ENCODE data around the gene MYO1G. TPM values are rescaled to one million over a fixed set of nuclear protein-coding genes. Genes with fewer than 3 reads are reported as not detected.

The MYO1G gene
- total RNA-seq, 2 experiments from 2014 or later: 572 to 576 TPM

DNA sequence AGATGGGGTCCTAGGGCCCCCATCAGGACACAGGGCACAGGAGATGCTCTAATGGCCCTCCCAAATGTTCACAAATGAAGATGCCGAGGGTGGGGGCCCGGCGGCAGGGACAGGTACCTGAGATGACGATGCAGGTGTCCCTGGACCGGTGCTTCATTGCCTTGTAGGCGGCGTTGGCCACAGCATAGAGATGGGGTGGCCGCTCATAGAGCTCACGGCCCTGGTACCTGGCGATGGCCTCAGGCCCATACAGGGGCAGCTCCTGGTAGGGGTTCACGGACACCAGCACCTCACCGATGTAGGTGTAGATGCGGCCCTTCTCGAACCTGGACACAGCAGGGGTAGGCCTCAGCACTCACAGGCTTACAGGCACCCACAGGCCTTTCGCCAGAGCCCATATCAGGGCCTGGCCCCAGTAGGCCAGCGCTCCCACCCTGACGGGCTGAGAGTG is 2.0 kb downstream of the MYO1G start:
- DNase-seq: no peak
- POLR2A ChIA-PET: interaction anchor here (0.8 to 26.2 kb wide), 13 partner anchors 5 to 370 kb away, joined by 3 to 517 read pairs (median 39); partner anchors contain the start of genes CCM2, H2AZ2, MYO1G and OGDH
- peak overlapping the region; percentile 99 for H3K4me3 Mint-ChIP-seq
- peak overlapping the region; percentile 96 for H3K27ac Mint-ChIP-seq
- H3K4me1 Mint-ChIP-seq: peaks cover 77% of the 10 kb centered on the region
- CTCF ChIA-PET: interaction anchor here (0.8 to 7.1 kb wide), 5 partner anchors 9 to 159 kb away, joined by 4 to 88 read pairs (median 4); partner anchors contain the start of gene CCM2
- peaks cover 77% of the 10 kb centered on the region for H3K36me3 Mint-ChIP-seq (ENCODE audit: low read depth)
- H3K27me3 Mint-ChIP-seq: no peaks in the 10 kb centered on the region
- no peaks in the 10 kb centered on the region for H3K9me3 Mint-ChIP-seq

DNA sequence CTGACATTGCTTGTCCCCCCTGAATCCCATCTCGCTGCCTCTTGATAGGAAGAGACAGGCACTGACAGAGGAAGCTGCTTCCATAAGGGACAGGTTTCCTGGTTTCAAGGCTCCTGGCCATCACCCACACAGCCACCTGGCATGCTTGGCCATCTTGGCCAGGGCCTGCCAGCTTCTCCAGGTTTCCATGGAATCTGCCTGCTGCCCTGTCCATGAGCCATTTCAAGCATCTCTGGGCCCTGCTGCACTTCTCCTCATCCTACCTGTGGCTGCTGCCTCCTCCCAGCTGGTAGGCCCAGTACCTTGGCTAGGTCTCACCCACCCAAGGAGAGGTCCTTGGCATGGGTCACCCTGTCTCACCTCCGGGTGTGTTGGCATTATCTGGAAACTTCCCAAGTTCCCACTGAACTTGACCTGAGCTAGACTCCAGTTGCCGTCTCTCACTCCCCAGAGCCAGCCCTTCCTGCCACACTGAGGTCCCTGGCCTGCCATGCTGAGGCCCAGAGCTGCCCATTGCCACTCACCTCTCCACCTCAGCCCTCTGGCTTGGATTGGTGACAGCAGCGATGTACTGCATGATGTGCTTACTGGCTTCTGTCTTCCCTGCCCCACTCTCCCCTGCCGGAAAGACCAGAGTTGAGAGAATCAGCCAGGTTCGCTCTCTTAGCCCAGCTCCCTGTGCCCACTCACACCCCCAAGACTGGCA is 2.6 kb downstream of the MYO1G start:
- Mint-ChIP-seq H3K4me1 (peaks cover 74% of the 10 kb centered on the region), H3K27ac (peak overlapping the region; percentile 96), H3K4me3 (peak overlapping the region; percentile 99), H3K9me3 (no peaks in the 10 kb centered on the region), H3K27me3 (no peaks in the 10 kb centered on the region), H3K36me3 (ENCODE audit: low read depth) (peaks cover 80% of the 10 kb centered on the region)
- ChIA-PET CTCF (interaction anchor here (0.8 to 7.1 kb wide), 5 partner anchors 10 to 160 kb away, joined by 4 to 88 read pairs (median 4); partner anchors contain the start of gene CCM2), POLR2A (interaction anchor here (0.8 to 26.2 kb wide), 12 partner anchors 6 to 369 kb away, joined by 3 to 517 read pairs (median 54); partner anchors contain the start of genes CCM2, H2AZ2, MYO1G and OGDH)
- no peak for DNase-seq

DNA sequence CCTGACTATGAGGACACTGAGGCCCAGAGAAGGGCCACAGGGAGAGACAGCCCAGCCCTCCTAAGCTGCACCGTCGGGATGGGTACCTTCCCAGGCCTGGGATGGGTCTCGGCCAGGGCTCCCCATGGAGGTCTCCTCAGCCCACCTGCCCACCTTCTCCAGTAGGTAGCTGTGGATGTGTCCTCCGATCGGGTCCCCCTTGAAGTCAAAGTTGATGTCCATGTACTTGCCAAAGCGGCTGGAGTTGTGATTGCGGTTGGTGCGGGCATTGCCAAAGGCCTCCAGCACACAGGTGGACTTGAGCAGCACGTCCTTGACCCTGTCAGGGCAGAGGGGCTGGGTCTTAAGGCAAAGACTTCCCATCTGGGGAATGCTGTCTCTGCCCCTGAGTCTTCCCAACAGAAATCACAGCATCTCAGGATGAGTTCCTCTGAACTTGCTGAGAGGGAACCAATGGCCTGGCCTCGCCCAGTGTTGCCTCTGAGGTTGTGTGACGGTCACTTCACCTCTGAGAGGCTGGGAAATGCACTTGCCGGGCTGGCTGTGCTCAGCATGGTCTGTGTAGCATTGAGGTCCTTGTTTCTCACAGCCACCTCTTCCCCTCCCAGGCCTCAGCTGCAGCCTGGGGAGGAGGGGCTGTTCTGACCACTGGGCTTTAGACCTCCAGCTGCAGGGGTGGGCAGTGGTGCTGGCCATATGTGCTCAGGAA is 3.3 kb downstream of the MYO1G start:
- H3K4me3 Mint-ChIP-seq: peak overlapping the region; percentile 99
- H3K27ac Mint-ChIP-seq: peak overlapping the region; percentile 96
- CTCF ChIA-PET: interaction anchor here (0.5 to 7.1 kb wide), 7 partner anchors 10 to 161 kb away, joined by 3 to 100 read pairs (median 5); partner anchors contain the start of gene CCM2
- H3K9me3 Mint-ChIP-seq: no peaks in the 10 kb centered on the region
- DNase-seq: no peak
- H3K4me1 Mint-ChIP-seq: peaks cover 67% of the 10 kb centered on the region
- peaks cover 86% of the 10 kb centered on the region for H3K36me3 Mint-ChIP-seq (ENCODE audit: low read depth)
- POLR2A ChIA-PET: interaction anchor here (1.1 to 26.2 kb wide), 13 partner anchors 5 to 159 kb away, joined by 3 to 517 read pairs (median 56); partner anchors contain the start of genes CCM2, H2AZ2, MYO1G and PURB
- H3K27me3 Mint-ChIP-seq: no peaks in the 10 kb centered on the region

DNA sequence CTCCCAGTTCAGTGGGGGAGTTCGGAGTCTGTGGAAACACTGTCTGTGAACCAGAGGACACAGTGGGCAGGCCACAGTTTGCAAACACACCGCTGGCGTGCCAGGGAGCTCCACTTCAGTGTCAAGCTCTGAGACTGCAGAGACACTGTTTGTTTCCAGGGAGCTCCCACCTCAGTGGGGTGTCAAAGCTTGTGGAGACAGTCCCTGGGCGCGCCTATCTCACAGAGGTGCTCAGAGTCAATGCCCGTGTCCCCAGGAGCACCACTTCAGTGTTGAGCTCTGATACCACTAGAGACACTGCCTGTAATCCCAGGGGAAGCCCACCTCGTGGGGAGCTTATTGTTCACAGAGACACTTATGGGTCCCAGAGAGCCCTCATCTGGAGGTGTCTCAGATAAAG is 4.3 kb downstream of the MYO1G start:
- Mint-ChIP-seq H3K4me1 (peaks cover 57% of the 10 kb centered on the region), H3K9me3 (no peaks in the 10 kb centered on the region), H3K36me3 (ENCODE audit: low read depth) (peaks cover 93% of the 10 kb centered on the region), H3K27me3 (no peaks in the 10 kb centered on the region), H3K4me3 (peak overlapping the region; percentile 43), H3K27ac (peak overlapping the region; percentile 73)
- CTCF ChIA-PET: interaction anchor here (0.8 to 7.1 kb wide), 13 partner anchors 9 to 162 kb away, joined by 3 to 100 read pairs (median 6); partner anchors contain the start of gene CCM2
- POLR2A ChIA-PET: interaction anchor here (0.8 to 26.2 kb wide), 17 partner anchors 4 to 160 kb away, joined by 3 to 517 read pairs (median 15); partner anchors contain the start of genes CCM2, MYO1G, PURB and TBRG4
- no peak for DNase-seq

DNA sequence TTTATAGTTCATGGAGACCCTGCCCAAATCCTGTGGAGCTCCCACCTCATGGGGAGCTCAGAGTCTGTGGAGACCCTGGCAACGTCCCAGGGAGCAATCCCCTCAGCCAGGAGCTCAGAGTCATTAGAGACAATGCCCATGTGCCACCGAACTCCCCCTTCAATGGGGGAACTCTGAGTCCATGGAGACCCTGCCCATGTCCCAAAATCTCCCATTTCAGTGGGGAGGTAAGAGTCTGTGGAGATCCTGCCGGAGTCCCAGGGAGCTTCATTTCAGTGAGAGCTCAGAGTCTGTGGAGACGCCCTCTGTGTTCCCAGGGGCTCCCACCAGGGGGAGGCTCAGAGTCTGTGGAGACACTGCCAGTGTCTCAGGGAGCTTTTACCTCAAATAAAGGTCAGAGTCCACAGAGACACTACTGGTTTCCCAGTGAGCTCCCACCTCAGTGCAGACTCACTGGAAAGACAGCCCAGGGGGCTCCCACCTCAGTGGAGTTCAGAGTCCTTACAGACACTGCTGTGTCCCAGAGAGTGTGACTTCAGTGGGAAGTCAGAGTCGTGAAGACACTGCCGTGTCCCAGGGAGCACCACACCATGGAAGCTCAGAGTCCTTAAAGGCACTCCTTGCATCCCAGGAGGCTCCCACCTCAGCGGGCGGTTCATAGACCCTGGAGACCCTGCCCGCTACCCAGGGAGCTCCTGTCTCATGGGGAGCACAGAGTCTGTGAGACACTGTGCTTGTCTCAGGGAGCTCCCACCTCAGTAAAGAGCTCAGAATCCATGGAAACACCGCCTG is 5.0 kb downstream of the MYO1G start:
- H3K4me3 Mint-ChIP-seq: peak overlapping the region; percentile 43
- H3K36me3 Mint-ChIP-seq (ENCODE audit: low read depth): peaks cover 95% of the 10 kb centered on the region
- H3K9me3 Mint-ChIP-seq: no peaks in the 10 kb centered on the region
- peak overlapping the region; percentile 44 for H3K27ac Mint-ChIP-seq
- peaks cover 55% of the 10 kb centered on the region for H3K4me1 Mint-ChIP-seq
- ChIA-PET CTCF (interaction anchor here (0.6 to 7.1 kb wide), 30 partner anchors 8 to 162 kb away, joined by 3 to 100 read pairs (median 5); partner anchors contain the start of genes CCM2 and TBRG4), POLR2A (interaction anchor here (0.7 to 26.2 kb wide), 22 partner anchors 4 to 161 kb away, joined by 3 to 517 read pairs (median 6); partner anchors contain the start of genes CCM2, MYO1G and TBRG4)
- peak; percentile 66 for DNase-seq
- no peaks in the 10 kb centered on the region for H3K27me3 Mint-ChIP-seq

DNA sequence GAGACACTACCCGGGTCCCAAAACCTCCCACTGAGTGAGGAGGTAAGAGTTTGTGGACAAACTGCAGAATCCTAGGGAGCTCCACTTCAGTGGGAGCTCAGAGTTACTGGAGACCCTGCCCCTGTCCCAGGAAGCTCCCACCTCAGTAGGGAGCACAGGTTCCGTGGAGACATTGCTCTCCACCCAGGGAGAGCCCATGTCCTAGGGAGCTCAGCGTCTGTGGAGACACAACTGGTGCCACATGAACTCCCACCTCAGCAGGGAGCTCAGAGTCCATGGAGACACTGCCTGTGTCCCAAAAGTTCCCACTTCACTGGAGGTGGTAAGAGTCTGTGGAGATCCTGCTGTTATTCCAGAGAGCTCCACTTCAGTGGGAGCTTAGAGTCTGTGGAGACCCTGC is 6.3 kb downstream of the MYO1G start:
- CTCF ChIA-PET: interaction anchor here (1.0 to 7.1 kb wide), 13 partner anchors 9 to 164 kb away, joined by 3 to 100 read pairs (median 9); partner anchors contain the start of genes CCM2 and TBRG4
- Mint-ChIP-seq H3K27me3 (no peaks in the 10 kb centered on the region), H3K36me3 (ENCODE audit: low read depth) (peaks cover 95% of the 10 kb centered on the region), H3K27ac (peak overlapping the region; percentile 52), H3K4me1 (peaks cover 60% of the 10 kb centered on the region), H3K4me3 (no peak overlapping the region), H3K9me3 (no peaks in the 10 kb centered on the region)
- DNase-seq: no peak
- POLR2A ChIA-PET: interaction anchor here (0.9 to 26.2 kb wide), 15 partner anchors 2 to 162 kb away, joined by 3 to 517 read pairs (median 10); partner anchors contain the start of genes CCM2, MYO1G and TBRG4

DNA sequence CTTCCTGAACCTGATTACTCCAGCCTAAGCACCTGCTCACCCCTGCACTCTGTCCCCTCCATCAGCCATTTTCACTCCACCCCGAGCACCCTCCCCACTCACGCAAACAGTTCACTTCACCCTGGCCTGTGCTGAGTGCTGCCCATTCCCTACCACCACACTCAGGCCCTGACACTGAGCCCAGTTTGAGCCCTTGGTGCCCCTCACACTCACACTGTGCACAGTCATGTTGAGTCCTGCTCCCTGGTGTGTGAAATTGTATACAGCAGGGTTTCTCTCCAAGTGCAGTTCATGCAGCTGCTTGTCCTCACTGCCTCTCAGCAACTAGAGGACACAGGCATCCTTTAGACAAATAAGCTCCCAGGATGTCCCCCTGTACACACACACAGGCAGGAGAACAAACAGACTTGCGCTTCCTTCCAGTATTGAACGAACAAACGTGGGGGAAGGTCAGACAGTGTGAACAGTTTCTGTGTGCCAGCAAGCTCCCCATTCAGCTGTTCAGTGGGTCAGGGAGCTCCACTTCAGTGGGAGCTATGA is 6.8 kb downstream of the MYO1G start:
- Mint-ChIP-seq H3K4me1 (peaks cover 60% of the 10 kb centered on the region), H3K4me3 (no peak overlapping the region), H3K9me3 (no peaks in the 10 kb centered on the region), H3K27ac (peak overlapping the region; percentile 52), H3K27me3 (no peaks in the 10 kb centered on the region), H3K36me3 (ENCODE audit: low read depth) (peaks cover 95% of the 10 kb centered on the region)
- ChIA-PET CTCF (interaction anchor here (0.6 to 7.1 kb wide), 10 partner anchors 8 to 164 kb away, joined by 3 to 100 read pairs (median 10); partner anchors contain the start of genes CCM2 and TBRG4), POLR2A (interaction anchor here (0.9 to 26.2 kb wide), 12 partner anchors 2 to 163 kb away, joined by 3 to 517 read pairs (median 40); partner anchors contain the start of genes CCM2, MYO1G and TBRG4)
- DNase-seq: no peak

DNA sequence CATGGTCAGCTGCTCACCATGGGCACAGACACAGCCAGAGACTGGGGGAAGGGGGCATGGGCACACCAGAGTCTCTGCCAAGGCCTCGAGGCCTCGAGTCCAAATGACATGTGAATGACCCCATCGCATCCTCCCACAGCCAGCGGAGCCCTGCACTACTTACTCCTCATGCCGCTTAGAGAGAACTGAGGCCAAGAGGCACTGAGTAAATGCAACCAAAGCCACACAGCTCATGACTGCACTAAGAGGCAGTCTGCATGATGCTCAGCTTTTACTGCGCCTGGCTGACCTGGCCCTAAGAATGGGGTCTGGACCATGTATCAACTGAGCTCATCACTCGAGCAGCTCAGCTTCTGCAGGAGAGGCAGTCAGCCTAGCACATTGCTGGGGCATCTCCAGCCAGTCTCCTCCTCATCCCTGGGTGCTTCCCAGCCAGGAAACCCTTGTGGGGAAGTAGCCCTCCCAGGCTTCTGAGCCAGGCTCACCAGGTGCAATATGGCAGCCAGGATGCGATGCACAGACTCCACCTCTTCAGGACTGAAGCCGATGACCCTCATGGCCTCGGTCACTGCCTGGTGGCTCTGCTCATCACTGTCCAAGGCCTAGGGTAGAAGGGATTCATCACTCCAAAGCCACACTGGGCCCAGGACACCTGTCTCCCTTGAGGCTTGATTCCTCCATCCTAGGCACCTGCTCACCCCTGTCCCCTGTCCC is 7.5 kb downstream of the MYO1G start:
- Mint-ChIP-seq H3K36me3 (ENCODE audit: low read depth) (peaks cover 94% of the 10 kb centered on the region), H3K4me1 (peaks cover 55% of the 10 kb centered on the region), H3K27ac (no peak overlapping the region), H3K9me3 (no peaks in the 10 kb centered on the region), H3K27me3 (no peaks in the 10 kb centered on the region), H3K4me3 (no peak overlapping the region)
- ChIA-PET CTCF (interaction anchor here (0.6 to 7.1 kb wide), 4 partner anchors 14 to 165 kb away, joined by 3 to 100 read pairs (median 46); partner anchors contain the start of gene CCM2), POLR2A (interaction anchor here (0.8 to 26.2 kb wide), 10 partner anchors 1 to 164 kb away, joined by 3 to 517 read pairs (median 33); partner anchors contain the start of genes CCM2, H2AZ2 and MYO1G)
- DNase-seq: no peak

DNA sequence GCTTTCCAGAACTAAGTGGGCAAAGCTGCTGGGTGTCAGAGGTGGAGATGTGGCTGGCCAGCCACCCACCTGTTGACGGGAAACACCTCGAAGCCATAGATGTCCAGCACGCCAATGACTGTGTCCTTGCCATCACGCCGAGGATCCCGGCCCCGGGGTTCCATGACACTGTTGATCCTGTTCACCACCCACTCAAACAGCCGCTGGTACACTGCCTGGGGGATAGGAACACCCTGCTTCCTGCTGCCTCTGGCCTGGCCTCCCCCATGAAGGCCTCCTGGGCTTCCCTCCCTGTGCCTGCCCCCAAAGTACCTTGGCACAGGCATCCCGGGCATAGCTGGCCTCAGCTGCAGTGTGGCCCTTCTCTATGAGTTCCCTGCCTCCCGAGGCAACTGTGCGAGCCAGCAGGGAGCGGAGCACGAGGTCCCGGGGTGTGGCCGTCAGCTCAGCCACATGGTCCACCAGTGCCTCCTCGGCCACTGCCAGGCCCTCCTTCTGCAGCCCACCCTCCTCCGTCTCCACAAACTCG is 8.2 kb downstream of the MYO1G start:
- H3K27me3 Mint-ChIP-seq: no peaks in the 10 kb centered on the region
- H3K36me3 Mint-ChIP-seq (ENCODE audit: low read depth): peaks cover 93% of the 10 kb centered on the region
- ChIA-PET POLR2A (interaction anchor here (0.8 to 26.2 kb wide), 10 partner anchors 0 to 152 kb away, joined by 3 to 517 read pairs (median 4); partner anchors contain the start of genes CCM2, H2AZ2, MYO1G and TBRG4), CTCF (interaction anchor here (5.8 kb wide), 1 partner anchor 166 kb away, joined by 100 read pairs; no protein-coding TSS in a partner anchor)
- DNase-seq: no peak
- no peak overlapping the region for H3K27ac Mint-ChIP-seq
- H3K4me1 Mint-ChIP-seq: peaks cover 49% of the 10 kb centered on the region
- H3K9me3 Mint-ChIP-seq: no peaks in the 10 kb centered on the region
- no peak overlapping the region for H3K4me3 Mint-ChIP-seq

DNA sequence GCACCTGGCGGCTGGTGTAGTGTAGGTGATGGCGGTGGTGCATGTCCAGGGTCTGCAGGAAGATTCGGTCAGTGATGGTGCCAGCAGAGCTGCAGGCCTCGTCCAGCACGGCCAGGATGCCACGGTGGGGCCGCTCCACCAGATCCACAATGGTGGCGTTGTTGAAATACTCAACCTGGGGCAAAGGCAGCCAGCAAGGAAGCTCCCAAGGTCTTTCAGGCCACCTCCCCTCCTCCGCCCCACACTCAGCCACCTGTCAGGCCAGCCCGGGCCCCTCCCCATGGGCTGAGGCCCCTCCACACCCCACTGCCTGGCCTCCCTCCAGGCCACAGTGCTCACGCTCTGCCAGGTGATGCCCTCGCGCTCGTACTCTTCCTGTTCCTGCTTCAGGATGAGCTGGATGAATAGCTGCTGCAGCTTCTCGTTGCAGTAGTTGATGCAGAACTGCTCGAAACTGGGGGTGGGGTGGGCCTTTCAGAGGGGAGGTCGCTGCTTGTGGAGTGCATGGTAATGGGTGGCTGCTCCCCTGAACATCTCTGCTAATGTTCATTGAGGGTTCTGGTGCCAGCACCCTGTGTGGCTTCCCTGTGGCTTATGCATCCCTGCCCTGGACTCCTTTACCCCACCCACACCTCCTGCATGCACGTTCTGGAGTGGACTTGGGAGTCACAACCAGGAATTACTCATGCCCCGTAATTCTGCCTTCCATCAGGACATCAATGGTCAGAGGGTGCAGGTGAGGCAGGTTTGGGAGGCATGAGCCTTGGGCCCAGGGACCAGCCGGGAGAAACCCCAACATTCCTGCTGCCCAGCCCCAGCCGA is 8.9 kb downstream of the MYO1G start:
- Mint-ChIP-seq H3K4me3 (no peak overlapping the region), H3K9me3 (no peaks in the 10 kb centered on the region), H3K36me3 (ENCODE audit: low read depth) (peaks cover 94% of the 10 kb centered on the region), H3K4me1 (peaks cover 42% of the 10 kb centered on the region), H3K27me3 (no peaks in the 10 kb centered on the region), H3K27ac (no peak overlapping the region)
- ChIA-PET POLR2A (interaction anchor here (0.7 to 26.2 kb wide), 12 partner anchors 0 to 153 kb away, joined by 3 to 517 read pairs (median 4); partner anchors contain the start of genes CCM2, H2AZ2, MYO1G and TBRG4), CTCF (interaction anchor here (5.8 kb wide), 1 partner anchor 166 kb away, joined by 100 read pairs; no protein-coding TSS in a partner anchor)
- no peak for DNase-seq

Measured in activated CD4-positive, alpha-beta memory T cell treated with anti-CD3 and anti-CD28 coated beads, Interleukin-2, amount 10 ng/mL, durations not matched to agents 7 days and 5 days (primary cell).